Liver (tissue), 9 donors: ENCODE data around the gene NDRG2. TPM values are rescaled to one million over a fixed set of nuclear protein-coding genes. Genes with fewer than 3 reads are reported as not detected.
A peak's percentile ranks its signal among the peaks of the same experiment; 100 is the strongest.

Source experiments
- DNase-seq: peaks from one replicate; pipeline ENCODE4 v3.0.0-alpha.2; 2017; ENCODE audit warnings: low spot score
- H3K27ac ChIP-seq, 2 donors: one replicate each; pipeline ENCODE4 v1.7.0; 2013; ENCODE audit warnings: inconsistent platforms in 2 of 2, low read length in 2 of 2, control low read depth in 1 of 2, low read depth in 1 of 2, mild to moderate bottlenecking in 1 of 2
- H3K27me3 ChIP-seq, 4 donors: one replicate each; pipeline versions ENCODE4 v1.6.1 to v1.7.0; 2013; ENCODE audit warnings: low read length in 3 of 4, inconsistent platforms in 1 of 4, mild to moderate bottlenecking in 1 of 4, moderate library complexity in 1 of 4; ENCODE audit not compliant: control insufficient read depth in 4 of 4, insufficient read depth in 4 of 4
- H3K36me3 ChIP-seq, 4 donors: one replicate each; pipeline versions ENCODE4 v1.6.1 to v1.7.0; 2013; ENCODE audit warnings: low read length in 3 of 4, mild to moderate bottlenecking in 3 of 4, low read depth in 1 of 4, moderate library complexity in 1 of 4; ENCODE audit not compliant: control insufficient read depth in 4 of 4, insufficient read depth in 3 of 4
- H3K4me1 ChIP-seq, 4 donors: one replicate each; pipeline versions ENCODE4 v1.6.1 to v1.7.0; 2013; ENCODE audit warnings: low read length in 3 of 4, mild to moderate bottlenecking in 3 of 4, moderate library complexity in 1 of 4; ENCODE audit not compliant: control insufficient read depth in 4 of 4, insufficient read depth in 4 of 4
- H3K4me3 ChIP-seq, 3 donors: one replicate each; pipeline versions ENCODE4 v1.6.1 to v1.7.0; 2013; ENCODE audit warnings: low read length in 3 of 3, control low read depth in 1 of 3, low read depth in 1 of 3, mild to moderate bottlenecking in 1 of 3
- H3K9ac ChIP-seq, 2 donors: one replicate each; pipeline ENCODE4 v1.7.0; 2013; ENCODE audit warnings: low read length in 2 of 2, mild to moderate bottlenecking in 2 of 2, moderate library complexity in 2 of 2, control low read depth in 1 of 2, low read depth in 1 of 2
- H3K9me3 ChIP-seq, 4 donors: one replicate each; pipeline versions ENCODE4 v1.6.1 to v1.7.0; 2013; ENCODE audit warnings: low read length in 3 of 4; ENCODE audit not compliant: control insufficient read depth in 4 of 4
- EGR1 ChIP-seq, 2 donors: IDR thresholded peaks; 2 replicates each; pipeline ENCODE4 v1.6.1; 2016 to 2018; ENCODE audit warnings: antibody characterized with exemption in 2 of 2, low read depth in 2 of 2
- FOXA1 ChIP-seq: IDR thresholded peaks from 2 replicates; pipeline ENCODE4 v1.6.1; 2016; ENCODE audit warnings: antibody characterized with exemption
- FOXA2 ChIP-seq: IDR thresholded peaks from 2 replicates; pipeline ENCODE4 v1.6.1; 2016; ENCODE audit warnings: antibody characterized with exemption
- GABPA ChIP-seq, 2 donors: IDR thresholded peaks in 1 of 2; conservative IDR thresholded peaks in 1 of 2; 2 replicates each; pipeline ENCODE4 v1.6.1; 2016; ENCODE audit warnings: antibody characterized with exemption in 2 of 2, mild to moderate bottlenecking in 1 of 2, moderate library complexity in 1 of 2
- HNF4G ChIP-seq: IDR thresholded peaks from 2 replicates; pipeline ENCODE4 v1.6.1; 2016; ENCODE audit warnings: antibody characterized with exemption
- JUND ChIP-seq, 2 donors: IDR thresholded peaks; 2 replicates each; pipeline ENCODE4 v1.6.1; 2016; ENCODE audit warnings: antibody characterized with exemption in 2 of 2
- RAD21 ChIP-seq, 2 donors: IDR thresholded peaks; 2 replicates each; pipeline ENCODE4 v1.6.1; 2016; ENCODE audit warnings: antibody characterized with exemption in 2 of 2, mild to moderate bottlenecking in 2 of 2
- SP1 ChIP-seq: IDR thresholded peaks from 2 replicates; pipeline ENCODE4 v1.6.1; 2018; ENCODE audit warnings: antibody characterized with exemption, mild to moderate bottlenecking
- YY1 ChIP-seq: IDR thresholded peaks from 2 replicates; pipeline ENCODE4 v1.6.1; 2016; ENCODE audit warnings: antibody characterized with exemption, mild to moderate bottlenecking
- WGBS: extraction: QIAGEN DNeasy Blood & Tissue Kit; methylation state at CpG from one replicate; pipeline ENCODE4 v1.1.7; 2013; 5-methylcytosine and 5-hydroxymethylcytosine counted together
- polyA plus RNA-seq, 2 donors: library from polyadenylated mRNA; stranded (reverse) in 1 of 2; unstranded in 1 of 2; fragments of 200-250 nt in 1 of 2; fragments of >200 nt in 1 of 2; fragmentation: Nextera tagmentation in 1 of 2; extraction: Ambion mirVana in 1 of 2; gene quantifications; one replicate each; pipeline versions ENCODE4 v1.2.1 to v1.2.3, GENCODE V29; 2013 to 2015
- total RNA-seq, 2 donors: library from RNA; depleted of rRNA; stranded (reverse); fragments of >200 nt; gene quantifications; one replicate each; pipeline ENCODE4 v1.2.3, GENCODE V29; 2014
- TF ChIP-seq, protein P1 (sequence below): fragments of 150-350 bp; IDR thresholded peaks from 2 replicates; pipeline ENCODE4 v1.5.1; 2017; ENCODE audit warnings: improper control_type of control experiment, low read depth, low read length; ENCODE audit not compliant: missing input control
- TF ChIP-seq, protein P2 (sequence below): IDR thresholded peaks from 2 replicates; pipeline ENCODE4 v1.6.1; 2016; ENCODE audit warnings: antibody characterized with exemption
- donor health status: healthy.
- donor health status: healthy.
- donor health status: healthy.
- donor health status: healthy.
- donor health status: healthy.

NDRG2 gene
- total and polyA plus RNA-seq, 4 donors = 72.9 to 191 (median 132) TPM

DNA sequence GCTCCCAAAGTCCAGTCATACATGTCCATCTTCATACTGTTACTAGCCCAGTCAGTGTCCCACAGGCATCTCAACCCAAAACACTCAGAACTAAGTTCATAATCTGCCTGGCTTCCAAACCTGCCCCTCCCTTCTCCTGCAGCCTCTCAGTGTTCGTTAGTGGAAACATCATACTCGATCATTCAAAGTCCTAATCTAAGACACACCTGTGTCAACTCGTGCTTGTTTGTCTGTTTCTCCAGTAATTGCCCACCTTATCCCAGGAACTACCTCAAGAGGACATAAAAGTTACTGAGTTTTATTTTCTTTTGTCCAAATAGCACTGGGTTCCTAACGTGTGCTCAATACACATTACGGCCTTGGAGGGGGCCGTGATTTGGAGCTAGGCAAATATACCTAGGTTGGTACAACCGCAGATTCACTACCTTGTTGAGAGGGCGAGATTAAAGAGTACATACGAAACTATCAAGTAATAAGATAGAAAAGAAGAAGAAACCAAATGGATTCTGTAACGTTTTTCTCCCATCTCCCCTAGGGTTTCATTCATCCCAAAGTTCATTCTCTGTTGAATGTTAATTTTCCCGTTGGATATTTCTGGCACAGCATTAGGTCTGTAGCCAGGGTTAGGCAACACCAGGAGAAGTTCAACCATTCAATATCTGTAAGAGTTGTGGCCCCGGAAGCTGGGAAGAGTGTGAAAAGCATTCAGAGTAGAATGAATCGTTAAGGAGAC is 35.9 kb upstream of the NDRG2 start (continued):
- TF ChIP-seq, protein P1, sequence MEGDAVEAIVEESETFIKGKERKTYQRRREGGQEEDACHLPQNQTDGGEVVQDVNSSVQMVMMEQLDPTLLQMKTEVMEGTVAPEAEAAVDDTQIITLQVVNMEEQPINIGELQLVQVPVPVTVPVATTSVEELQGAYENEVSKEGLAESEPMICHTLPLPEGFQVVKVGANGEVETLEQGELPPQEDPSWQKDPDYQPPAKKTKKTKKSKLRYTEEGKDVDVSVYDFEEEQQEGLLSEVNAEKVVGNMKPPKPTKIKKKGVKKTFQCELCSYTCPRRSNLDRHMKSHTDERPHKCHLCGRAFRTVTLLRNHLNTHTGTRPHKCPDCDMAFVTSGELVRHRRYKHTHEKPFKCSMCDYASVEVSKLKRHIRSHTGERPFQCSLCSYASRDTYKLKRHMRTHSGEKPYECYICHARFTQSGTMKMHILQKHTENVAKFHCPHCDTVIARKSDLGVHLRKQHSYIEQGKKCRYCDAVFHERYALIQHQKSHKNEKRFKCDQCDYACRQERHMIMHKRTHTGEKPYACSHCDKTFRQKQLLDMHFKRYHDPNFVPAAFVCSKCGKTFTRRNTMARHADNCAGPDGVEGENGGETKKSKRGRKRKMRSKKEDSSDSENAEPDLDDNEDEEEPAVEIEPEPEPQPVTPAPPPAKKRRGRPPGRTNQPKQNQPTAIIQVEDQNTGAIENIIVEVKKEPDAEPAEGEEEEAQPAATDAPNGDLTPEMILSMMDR = no peak

DNA sequence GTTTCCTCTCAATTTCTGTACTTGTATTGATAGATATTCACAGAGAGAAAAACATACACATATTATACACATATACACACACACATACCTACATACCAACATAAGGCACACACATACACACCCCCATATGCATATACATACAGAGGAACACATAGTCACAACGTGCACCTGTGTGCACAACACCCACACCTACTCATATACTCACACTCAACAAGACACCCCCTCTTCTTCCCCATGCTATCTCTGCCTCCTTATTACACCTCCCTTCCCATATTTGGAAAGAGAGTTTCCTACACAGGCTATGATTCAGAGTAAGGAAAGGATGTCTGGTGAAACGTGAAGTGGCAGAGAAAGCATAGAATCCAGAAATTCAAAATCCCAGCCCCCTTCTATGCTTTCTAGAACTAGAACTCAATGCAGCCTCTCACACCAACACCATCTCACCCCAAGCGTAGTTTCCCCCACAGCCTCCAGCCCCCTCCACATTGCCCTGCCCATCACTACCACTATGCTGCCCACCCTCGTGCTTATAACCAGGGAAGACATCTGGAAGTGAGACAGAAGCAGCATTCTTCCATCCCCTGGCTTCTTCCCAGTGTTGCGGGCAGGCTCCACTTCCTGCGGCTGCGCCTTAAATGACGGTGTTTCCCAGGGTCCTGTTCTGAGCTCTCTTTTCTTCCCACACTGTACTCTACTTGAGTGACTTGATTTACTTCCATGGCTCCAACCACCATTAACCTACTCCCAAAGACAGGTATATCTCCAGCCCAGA is 35.2 kb upstream of the NDRG2 start:
- Histone ChIP-seq H3K27ac (peak overlapping the region; percentile 85 to 93), H3K36me3 (no peaks in the 10 kb centered on the region), H3K4me1 (peaks cover 10 to 50% (median 46%) of the 10 kb centered on the region in 4 donors), H3K9me3 (no peaks in the 10 kb centered on the region), H3K27me3 (no peaks in the 10 kb centered on the region), H3K4me3 (peak overlapping the region; percentile 23 to 67 (median 47)), H3K9ac (peak overlapping the region in 1 of 2 donors; percentile 76)
- TF ChIP-seq SP1 = no peak
- TF ChIP-seq RAD21 (IDR thresholded peaks at IDR 0.05) = no peak
- no peak for TF ChIP-seq JUND (IDR thresholded peaks at IDR 0.05)
- no peak for TF ChIP-seq YY1
- no peak for TF ChIP-seq FOXA2
- no peak for TF ChIP-seq FOXA1
- no peak for DNase-seq
- WGBS = 77% methylated on average over 8 of the region's 8 CpGs

DNA sequence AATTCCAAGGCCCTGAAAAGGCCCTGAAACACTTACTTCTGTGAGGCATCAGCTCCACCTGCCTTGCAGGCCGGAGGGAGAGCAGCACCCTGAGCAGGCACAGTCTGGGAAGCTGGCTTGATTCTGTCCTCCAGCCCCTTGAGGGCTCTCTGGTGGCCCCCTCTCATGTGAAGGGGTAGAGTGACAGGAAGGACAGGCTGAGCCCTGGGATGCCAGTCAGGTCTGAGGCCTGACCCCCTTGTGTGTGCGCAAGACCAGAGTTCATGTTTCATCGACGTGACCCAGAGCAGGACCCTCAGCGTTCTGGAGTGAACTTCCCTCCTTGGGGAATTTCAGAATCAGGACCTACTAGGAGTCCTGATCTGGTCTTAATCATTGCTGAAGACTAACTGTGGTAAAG is 34.0 kb upstream of the NDRG2 start:
- 87% methylated on average over 5 of the region's 5 CpGs for WGBS
- no peak overlapping the region for H3K9ac ChIP-seq
- no peak overlapping the region for H3K4me3 ChIP-seq
- peaks cover 8 to 61% (median 51%) of the 10 kb centered on the region in 4 donors for H3K4me1 ChIP-seq
- H3K27me3 ChIP-seq = no peaks in the 10 kb centered on the region
- no peaks in the 10 kb centered on the region for H3K9me3 ChIP-seq
- no peaks in the 10 kb centered on the region for H3K36me3 ChIP-seq
- no peak overlapping the region for H3K27ac ChIP-seq
- TF ChIP-seq, protein P2, sequence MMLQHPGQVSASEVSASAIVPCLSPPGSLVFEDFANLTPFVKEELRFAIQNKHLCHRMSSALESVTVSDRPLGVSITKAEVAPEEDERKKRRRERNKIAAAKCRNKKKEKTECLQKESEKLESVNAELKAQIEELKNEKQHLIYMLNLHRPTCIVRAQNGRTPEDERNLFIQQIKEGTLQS = no peak
- TF ChIP-seq FOXA1 = no peak
- TF ChIP-seq EGR1 (IDR thresholded peaks at IDR 0.05; ENCODE audit: low read depth in 2 of 2) = no peak
- TF ChIP-seq GABPA (IDR thresholded peaks at IDR 0.05 in 1 of 2, conservative IDR thresholded peaks at IDR 0.05 in 1 of 2) = no peak
- TF ChIP-seq HNF4G = no peak
- DNase-seq = no peak
